Activated T-cell treated with anti-CD3 and anti-CD28 coated beads for 1 hour (primary cell): Measurements from ENCODE around the gene PGLYRP4.

Experiments used
- DNase-seq: peaks from one replicate; pipeline ENCODE4 v3.0.0-alpha.2; 2020; ENCODE audit warnings: low read depth

PGLYRP4 gene

DNA sequence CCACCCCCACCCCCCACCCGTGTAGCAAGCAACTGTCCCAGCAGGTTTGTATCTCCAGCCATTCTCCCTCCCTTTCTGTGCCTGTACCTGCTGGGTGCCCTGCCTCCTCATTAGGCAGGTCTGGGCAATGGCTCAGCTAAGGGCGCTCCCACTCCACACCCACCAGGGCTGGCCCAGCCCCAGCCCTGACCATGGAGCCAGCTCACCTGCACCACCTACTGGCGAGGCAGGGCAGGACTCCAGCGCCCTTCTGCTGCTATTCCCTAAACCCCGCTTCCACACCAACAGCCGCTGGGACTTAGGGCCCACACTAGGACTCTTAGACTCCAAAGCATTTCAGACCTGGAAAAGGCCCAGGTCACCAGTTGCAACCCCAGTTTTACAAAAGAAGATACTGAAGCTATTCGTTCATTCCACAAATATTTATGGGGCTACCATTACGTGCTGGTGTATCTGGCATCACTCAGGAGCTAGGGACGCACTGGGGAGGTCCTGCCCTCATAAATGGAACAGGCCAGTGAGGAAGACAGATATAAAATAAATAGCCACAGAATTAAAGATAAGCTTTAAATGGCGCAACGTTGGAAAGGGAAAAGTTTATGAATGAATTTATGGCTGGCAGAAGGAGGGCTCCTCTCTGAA, 59.9 kb downstream of the PGLYRP4 start:
- no peak for DNase-seq
